Neutrophil (primary cell): ENCODE data around the gene ZNF398.
A peak's percentile ranks its signal among the peaks of the same experiment; 100 is the strongest.

ENCODE experiments used
- H3K27ac ChIP-seq: fragments of 200-600 bp; sonication (generic); 2 replicates; pipeline ENCODE4 v1.5.1; 2016; ENCODE audit warnings: mild to moderate bottlenecking, moderate library complexity
- H3K27me3 ChIP-seq: fragments of 200-600 bp; sonication (generic); 2 replicates; pipeline ENCODE4 v1.6.0; 2016; ENCODE audit warnings: mild to moderate bottlenecking
- H3K36me3 ChIP-seq: fragments of 200-600 bp; sonication (generic); 2 replicates; pipeline ENCODE4 v1.5.1; 2017
- H3K4me1 ChIP-seq, 2 experiments: fragments of 200-600 bp in 1 of 2; sonication (generic) in 1 of 2; 1 replicate in 1 of 2; 2 replicates in 1 of 2; pipeline versions ENCODE4 v1.5.1 to v1.6.1; 2013 to 2016; ENCODE audit warnings: low read depth in 1 of 2, low read length in 1 of 2, mild to moderate bottlenecking in 1 of 2, moderate library complexity in 1 of 2; ENCODE audit not compliant: control insufficient read depth in 1 of 2, insufficient read depth in 1 of 2
- H3K4me3 ChIP-seq, 2 experiments: fragments of 200-600 bp in 1 of 2; sonication (generic) in 1 of 2; 1 replicate in 1 of 2; 2 replicates in 1 of 2; pipeline ENCODE4 v1.5.1; 2013 to 2016; ENCODE audit warnings: low read depth in 1 of 2, low read length in 1 of 2, mild to moderate bottlenecking in 1 of 2, moderate library complexity in 1 of 2
- H3K9me3 ChIP-seq: fragments of 200-600 bp; sonication (generic); 2 replicates; pipeline ENCODE4 v1.5.1; 2016
- CTCF ChIP-seq: fragments of 200-600 bp; sonication (generic); IDR thresholded peaks from 2 replicates; pipeline ENCODE4 v1.5.1; 2016; ENCODE audit warnings: antibody characterized with exemption

Gene ZNF398

GRCh38 chr7:149126662-149127266 lies 20.5 kb upstream of the ZNF398 start:
- no peak for TF ChIP-seq CTCF
- H3K4me3 ChIP-seq = peak overlapping the region; percentile 92 to 99
- H3K4me1 ChIP-seq = peaks cover 16 to 20% of the 10 kb centered on the region in 2 experiments
- H3K27me3 ChIP-seq = no peaks in the 10 kb centered on the region
- peaks cover 4% of the 10 kb centered on the region for H3K36me3 ChIP-seq
- H3K27ac ChIP-seq = peak overlapping the region; percentile 94
- H3K9me3 ChIP-seq = no peaks in the 10 kb centered on the region

GRCh38 chr7:149130572-149131198 lies 16.6 kb upstream of the ZNF398 start:
- TF ChIP-seq CTCF = no peak
- peaks cover 4% of the 10 kb centered on the region for H3K36me3 ChIP-seq

GRCh38 chr7:149133028-149133710 lies 14.1 kb upstream of the ZNF398 start:
- H3K4me3 ChIP-seq = no peak overlapping the region
- no peak overlapping the region for H3K27ac ChIP-seq
- no peaks in the 10 kb centered on the region for H3K4me1 ChIP-seq
- peaks cover 4% of the 10 kb centered on the region for H3K36me3 ChIP-seq
- TF ChIP-seq CTCF = no peak
- H3K9me3 ChIP-seq = no peaks in the 10 kb centered on the region
- no peaks in the 10 kb centered on the region for H3K27me3 ChIP-seq

More at GRCh38 chr7:149130572-149131198, 16.6 kb upstream of the ZNF398 start:
- Histone ChIP-seq H3K27me3 (no peaks in the 10 kb centered on the region), H3K4me1 (peaks cover 6 to 12% of the 10 kb centered on the region in 2 experiments), H3K4me3 (no peak overlapping the region), H3K27ac (no peak overlapping the region), H3K9me3 (no peaks in the 10 kb centered on the region)

- peaks cover 0 to 5% of the 10 kb centered on the region in 2 experiments for H3K4me1 ChIP-seq
- no peaks in the 10 kb centered on the region for H3K9me3 ChIP-seq
- H3K4me3 ChIP-seq = no peak overlapping the region
- no peak for TF ChIP-seq CTCF
- no peaks in the 10 kb centered on the region for H3K27me3 ChIP-seq
- no peaks in the 10 kb centered on the region for H3K36me3 ChIP-seq
- no peak overlapping the region for H3K27ac ChIP-seq
These were observed 11.1 kb upstream of the ZNF398 start for GRCh38 chr7:149136118-149136517.

- Histone ChIP-seq H3K36me3 (no peaks in the 10 kb centered on the region), H3K4me3 (no peak overlapping the region), H3K9me3 (no peaks in the 10 kb centered on the region), H3K27me3 (no peaks in the 10 kb centered on the region), H3K4me1 (peaks cover 31 to 45% of the 10 kb centered on the region in 2 experiments), H3K27ac (no peak overlapping the region)
- TF ChIP-seq CTCF = no peak
These were observed 6.4 kb upstream of the ZNF398 start for GRCh38 chr7:149140831-149141230.
